GM08714 (cell line): ENCODE measurements around the gene ERCC3.

Experiments
- H3K4me3 ChIP-seq: fragments of 200-500 bp; sonication (Bioruptor generic); 2 replicates; pipeline ENCODE4 v1.5.1; 2014; ENCODE audit warnings: mild to moderate bottlenecking, low read length, inconsistent platforms
- ZNF274 ChIP-seq: IDR thresholded peaks from 2 replicates; pipeline ENCODE4 v1.6.1; 2012; ENCODE audit warnings: mild to moderate bottlenecking, low read depth, low read length

Gene ERCC3

GRCh38 chr2:127293748-127294562, at the start of gene ERCC3:
ERCC3 (minus strand) TSS chr2:127294144; CDS start chr2:127294081, 63 bp downstream.
- H3K4me3 ChIP-seq, result peak within 1 kb of the TSS; percentile 85
- TF ChIP-seq ZNF274, result no peak

DNA sequence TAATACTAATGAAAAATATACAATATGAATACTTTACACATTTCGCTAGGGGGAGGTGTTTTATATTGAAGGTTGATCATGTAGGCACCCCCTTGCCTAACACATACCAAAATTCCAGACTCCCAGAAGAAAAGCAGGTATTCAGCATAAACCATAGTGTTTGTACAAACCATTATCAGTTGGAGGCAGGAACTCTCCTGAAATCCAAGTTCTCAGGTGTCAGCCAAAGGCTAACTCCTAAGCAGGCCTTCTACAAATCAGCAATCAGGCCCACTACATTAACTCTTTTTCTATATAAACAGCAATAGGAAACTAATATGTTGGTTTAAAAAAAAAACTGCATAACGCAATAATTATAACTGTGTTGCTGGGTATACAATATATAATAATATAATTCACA, 49.3 kb upstream of the ERCC3 start:
- no peak for TF ChIP-seq ZNF274
- H3K4me3 ChIP-seq, result no peak overlapping the region

DNA sequence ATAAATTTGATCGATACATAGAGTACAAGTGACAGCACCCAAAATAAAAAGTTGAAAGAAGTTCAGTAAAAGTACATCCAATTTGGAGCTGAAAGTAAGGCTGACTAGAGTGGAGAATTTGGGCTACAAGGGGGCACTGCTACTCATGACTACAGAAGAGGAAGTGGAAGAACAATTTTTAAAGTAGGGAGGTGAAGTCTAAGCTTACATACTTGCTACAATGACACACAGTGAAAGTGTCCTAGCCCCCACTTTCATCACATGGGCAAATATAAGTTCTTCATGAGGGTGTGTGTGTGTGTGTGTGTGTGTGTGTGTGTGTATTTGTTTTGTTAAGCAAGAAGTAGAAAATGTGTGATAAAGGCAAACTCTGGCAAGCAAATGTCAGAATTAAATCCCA, 48.2 kb upstream of the ERCC3 start:
- TF ChIP-seq ZNF274, result no peak
- H3K4me3 ChIP-seq, result no peak overlapping the region

DNA sequence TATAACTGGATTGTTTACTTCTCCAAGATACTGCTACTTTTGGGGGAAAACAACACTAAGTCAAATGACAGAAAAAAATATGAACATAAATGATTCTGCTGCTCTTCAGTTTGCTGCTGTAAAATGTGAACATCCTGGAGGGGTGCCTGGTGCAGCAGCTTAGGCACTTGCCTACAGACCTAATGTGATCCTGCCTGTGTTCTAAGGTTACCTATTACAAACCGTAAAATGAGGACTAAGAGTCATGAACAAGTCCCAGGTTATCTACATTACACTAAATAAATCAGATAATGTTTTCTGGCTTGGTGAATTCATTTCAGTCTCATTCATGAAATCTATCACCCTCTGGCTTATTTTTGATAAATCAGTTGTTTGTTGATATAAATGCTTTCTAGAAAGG, 38.4 kb upstream of the ERCC3 start:
- no peak for TF ChIP-seq ZNF274
- H3K4me3 ChIP-seq, result no peak overlapping the region

DNA sequence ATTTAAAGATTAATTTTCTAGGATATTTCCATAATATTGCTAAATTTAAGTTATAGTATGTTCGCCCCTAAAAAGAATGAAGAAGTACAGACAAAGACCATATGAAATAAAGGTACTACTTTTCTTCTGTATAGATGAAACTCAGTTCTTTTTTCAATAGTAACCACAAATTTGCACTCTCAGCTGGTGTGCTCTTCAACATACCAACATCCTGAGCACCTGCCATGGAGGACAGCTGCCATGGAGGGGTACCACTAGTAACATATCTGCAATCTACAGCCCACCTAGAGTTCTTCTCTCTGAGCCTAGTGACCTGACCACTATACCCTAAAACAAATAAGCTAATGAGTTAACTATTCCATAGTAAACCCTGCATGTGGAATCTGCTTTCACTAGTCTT, 36.8 kb upstream of the ERCC3 start:
- no peak for TF ChIP-seq ZNF274
- H3K4me3 ChIP-seq, result no peak overlapping the region

- no peak overlapping the region for H3K4me3 ChIP-seq
- TF ChIP-seq ZNF274, result no peak
Measured at GRCh38 chr2:127326289-127326945, 32.5 kb upstream of the ERCC3 start.

- no peak for TF ChIP-seq ZNF274
- H3K4me3 ChIP-seq, result no peak overlapping the region
Measured at GRCh38 chr2:127324635-127325034, 30.7 kb upstream of the ERCC3 start.

- no peak overlapping the region for H3K4me3 ChIP-seq
- no peak for TF ChIP-seq ZNF274
Measured at GRCh38 chr2:127321303-127321702, 27.4 kb upstream of the ERCC3 start.

DNA sequence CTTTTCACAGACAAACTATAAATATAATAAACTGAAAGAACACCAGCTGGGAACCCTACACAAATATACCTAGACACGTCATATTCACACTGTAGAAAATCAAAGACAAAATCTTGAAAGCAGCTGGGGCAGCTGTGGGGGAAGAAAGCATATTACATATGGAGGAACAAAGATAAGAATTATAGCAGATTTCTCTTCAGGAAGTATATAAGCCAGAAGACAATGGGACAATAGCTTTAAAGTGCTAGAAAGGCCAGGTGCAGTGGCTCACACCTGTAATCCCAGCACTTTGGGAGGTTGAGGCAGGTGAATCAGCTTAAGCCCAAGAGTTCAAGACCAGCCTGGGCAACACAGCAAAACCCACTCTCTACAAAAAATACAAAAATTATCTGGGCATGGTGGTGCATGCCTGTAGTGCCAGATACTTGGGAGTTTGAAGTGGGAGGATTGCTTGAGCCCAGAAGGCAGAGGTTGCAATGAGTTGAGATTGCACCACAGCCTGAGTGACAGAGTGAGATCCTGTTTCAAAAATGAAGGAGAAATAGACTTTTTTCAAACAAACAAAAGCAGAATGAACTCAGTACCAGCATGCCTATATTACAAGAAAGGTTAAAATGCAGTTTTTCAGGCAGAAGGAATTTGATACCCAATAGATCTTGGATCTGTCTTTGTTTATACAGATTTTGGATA, 26.8 kb upstream of the ERCC3 start:
- H3K4me3 ChIP-seq, result no peak overlapping the region
- no peak for TF ChIP-seq ZNF274

- no peak for TF ChIP-seq ZNF274
- H3K4me3 ChIP-seq, result no peak overlapping the region
Measured at GRCh38 chr2:127320067-127320466, 26.1 kb upstream of the ERCC3 start.

DNA sequence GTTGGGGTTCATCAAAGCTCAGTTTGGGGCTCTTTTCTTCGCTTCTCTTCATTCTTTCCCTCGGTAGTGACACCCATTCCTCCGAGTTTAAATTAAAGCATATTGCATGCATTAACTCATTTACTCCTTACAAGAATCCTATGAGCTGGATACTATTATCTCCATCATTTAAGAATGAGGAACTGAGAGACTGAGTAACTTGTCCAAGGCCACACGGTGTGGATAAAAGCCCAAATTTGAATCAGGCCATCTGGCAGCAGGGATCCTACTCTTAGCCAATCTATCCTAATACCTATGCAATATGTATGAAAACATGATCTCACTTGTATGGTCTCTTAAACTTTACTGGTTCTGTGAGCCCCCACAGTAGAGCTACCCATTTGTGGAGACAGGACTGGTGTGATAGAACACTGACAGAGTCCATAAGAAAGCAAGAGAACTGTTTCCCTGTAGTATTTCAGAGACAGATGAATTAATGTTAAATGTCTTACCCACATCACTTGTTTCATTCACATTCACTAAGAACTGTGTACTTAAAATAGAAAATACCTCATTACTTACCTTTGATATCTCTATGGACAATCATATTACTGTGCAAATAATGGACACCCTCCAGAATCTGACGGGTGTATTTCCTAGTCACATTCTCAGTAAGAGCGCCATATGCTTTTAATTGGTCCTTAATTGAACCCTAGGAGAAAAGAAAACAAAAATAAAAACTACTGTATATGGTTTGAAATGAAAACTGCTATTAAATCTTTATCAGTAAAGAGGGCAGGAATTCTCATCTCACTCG, 20.4 kb upstream of the ERCC3 start:
- TF ChIP-seq ZNF274, result no peak
- no peak overlapping the region for H3K4me3 ChIP-seq

DNA sequence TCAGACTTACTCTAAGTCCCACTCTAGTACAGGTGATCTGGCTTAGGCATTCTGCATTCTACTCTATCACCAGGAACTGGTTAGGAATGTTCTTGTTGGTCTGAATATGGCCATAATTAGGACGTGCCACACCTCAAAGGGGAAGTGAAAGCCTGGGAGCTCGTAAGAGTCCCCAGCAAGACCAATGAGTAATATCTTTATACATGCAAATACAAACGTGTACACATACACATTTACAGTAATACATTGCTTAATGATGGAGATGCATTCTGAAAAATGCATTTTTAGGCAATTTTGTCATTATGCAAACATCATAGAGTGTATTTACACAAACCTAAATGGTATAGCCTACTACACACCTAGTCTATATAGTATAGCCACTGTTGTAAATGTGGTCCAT, 19.5 kb upstream of the ERCC3 start:
- no peak overlapping the region for H3K4me3 ChIP-seq
- no peak for TF ChIP-seq ZNF274

DNA sequence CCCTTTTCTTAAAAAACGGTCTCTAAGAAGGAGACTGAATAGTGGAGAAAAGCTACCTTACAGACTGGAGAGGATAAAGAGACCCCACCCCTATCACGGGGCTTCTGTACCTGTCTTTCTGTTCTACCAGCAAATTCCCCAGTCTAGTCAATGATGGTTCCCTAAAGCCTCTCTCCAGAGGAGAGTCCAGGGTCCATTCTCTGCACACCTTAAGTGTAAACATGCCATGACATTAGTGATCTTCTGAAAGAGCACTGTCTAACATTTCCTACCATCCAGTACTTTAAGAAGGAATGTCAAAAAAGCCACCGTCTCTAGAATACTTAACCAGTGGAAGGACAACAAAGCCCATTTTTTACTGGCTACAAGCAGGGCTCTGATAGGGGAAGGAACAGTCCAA, 17.0 kb upstream of the ERCC3 start:
- TF ChIP-seq ZNF274, result no peak
- H3K4me3 ChIP-seq, result no peak overlapping the region

DNA sequence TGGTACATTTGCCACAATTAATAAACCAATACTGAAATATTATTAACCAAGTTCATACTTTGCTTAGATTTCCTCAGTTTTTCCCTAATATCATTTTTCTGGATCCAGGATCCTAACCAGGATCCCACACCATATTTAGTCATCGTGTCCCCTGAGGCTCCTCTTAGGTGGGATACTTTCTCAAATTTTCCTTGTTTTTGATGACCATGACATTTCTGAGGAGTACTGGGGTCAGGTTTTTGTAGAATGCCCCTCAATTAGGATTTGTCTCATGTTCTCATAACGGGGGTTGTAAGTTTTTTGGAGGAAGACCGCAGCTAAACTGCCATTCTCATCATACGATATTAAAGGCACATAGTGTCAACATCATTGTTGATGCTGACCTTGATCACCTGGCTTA, 15.5 kb upstream of the ERCC3 start:
- H3K4me3 ChIP-seq, result no peak overlapping the region
- TF ChIP-seq ZNF274, result no peak
